RWPE1 (cell line): ENCODE results near the gene INSYN2B.

Experiments
- CTCF ChIA-PET: fragments of 350-600 bp; sonication (Branson Sonifier 250); formaldehyde crosslinking; extraction: SDS; loops from one replicate; lab custom pipeline; 2021; lab: Yijun Ruan, JAX
- POLR2A ChIA-PET: fragments of 400-600 bp; formaldehyde crosslinking; extraction: SDS; loops from one replicate; lab custom pipeline; 2020; ENCODE audit warnings: antibody characterized with exemption; ENCODE audit not compliant: low non-redundant PET; lab: Yijun Ruan, JAX
- DNase-seq: peaks from one replicate; pipeline ENCODE4 v3.0.0; 2012; ENCODE audit warnings: low spot score
- H3K27ac ChIP-seq: fragments of 450-650 bp; 2 replicates; pipeline ENCODE4 v1.5.1; 2017
- TF ChIP-seq, protein P1 (sequence below): fragments of 450-650 bp; conservative IDR thresholded peaks from 2 replicates; pipeline ENCODE4 v1.5.1; 2017; ENCODE audit warnings: low read depth, mild to moderate bottlenecking

INSYN2B gene

DNA sequence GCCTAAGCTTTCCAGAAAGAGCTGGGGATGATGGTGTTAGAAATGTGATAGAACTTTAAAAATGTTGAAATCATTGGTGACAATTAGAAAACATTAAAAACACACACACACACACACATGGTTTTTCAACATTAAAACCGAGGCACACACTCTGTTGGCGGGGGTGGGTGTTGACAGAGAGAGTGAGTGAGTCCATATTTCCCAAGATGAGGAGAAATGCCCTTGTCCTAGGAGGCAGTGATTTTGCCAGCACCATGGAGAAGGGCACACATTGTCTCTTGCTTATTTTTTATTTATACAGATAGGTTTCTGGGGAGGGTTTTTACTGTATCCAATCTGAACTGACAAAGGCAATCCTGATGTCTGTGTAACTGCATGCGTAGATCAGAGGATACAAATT lies 152.5 kb downstream of the INSYN2B start:
- TF ChIP-seq, protein P1, sequence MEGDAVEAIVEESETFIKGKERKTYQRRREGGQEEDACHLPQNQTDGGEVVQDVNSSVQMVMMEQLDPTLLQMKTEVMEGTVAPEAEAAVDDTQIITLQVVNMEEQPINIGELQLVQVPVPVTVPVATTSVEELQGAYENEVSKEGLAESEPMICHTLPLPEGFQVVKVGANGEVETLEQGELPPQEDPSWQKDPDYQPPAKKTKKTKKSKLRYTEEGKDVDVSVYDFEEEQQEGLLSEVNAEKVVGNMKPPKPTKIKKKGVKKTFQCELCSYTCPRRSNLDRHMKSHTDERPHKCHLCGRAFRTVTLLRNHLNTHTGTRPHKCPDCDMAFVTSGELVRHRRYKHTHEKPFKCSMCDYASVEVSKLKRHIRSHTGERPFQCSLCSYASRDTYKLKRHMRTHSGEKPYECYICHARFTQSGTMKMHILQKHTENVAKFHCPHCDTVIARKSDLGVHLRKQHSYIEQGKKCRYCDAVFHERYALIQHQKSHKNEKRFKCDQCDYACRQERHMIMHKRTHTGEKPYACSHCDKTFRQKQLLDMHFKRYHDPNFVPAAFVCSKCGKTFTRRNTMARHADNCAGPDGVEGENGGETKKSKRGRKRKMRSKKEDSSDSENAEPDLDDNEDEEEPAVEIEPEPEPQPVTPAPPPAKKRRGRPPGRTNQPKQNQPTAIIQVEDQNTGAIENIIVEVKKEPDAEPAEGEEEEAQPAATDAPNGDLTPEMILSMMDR = no peak
- DNase-seq = no peak
- ChIA-PET POLR2A (no interaction called here), CTCF (interaction anchor here (0.6 kb wide), 1 partner anchor 153 kb away, joined by 3 read pairs; the partner anchor contains the start of gene INSYN2B)
- no peak overlapping the region for H3K27ac ChIP-seq

DNA sequence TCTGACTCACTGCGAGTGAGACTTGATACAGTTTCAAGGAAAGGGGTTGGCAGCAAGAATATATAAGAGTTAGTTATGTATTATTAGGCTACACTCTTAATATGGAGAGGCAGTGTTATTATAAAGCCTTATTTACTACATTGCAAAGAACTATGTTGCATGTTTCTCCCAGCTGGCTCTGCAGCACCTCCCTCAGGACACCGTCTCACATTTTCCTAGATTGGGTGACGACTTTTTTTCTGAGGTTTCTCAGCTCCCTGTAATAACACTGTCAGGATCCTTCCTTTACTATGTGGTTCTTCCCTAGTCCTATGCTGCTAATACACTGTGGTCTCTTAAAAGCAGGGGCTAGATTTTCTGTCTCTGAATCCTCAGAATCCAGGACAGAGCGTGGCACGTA lies 153.7 kb downstream of the INSYN2B start:
- DNase-seq = no peak
- no peak overlapping the region for H3K27ac ChIP-seq
- POLR2A ChIA-PET = no interaction called here
- CTCF ChIA-PET = interaction anchor here (0.6 to 1.1 kb wide), 4 partner anchors 26 to 346 kb away, joined by 3 to 4 read pairs (median 4); no protein-coding TSS in a partner anchor
- TF ChIP-seq, protein P1 = no peak

DNA sequence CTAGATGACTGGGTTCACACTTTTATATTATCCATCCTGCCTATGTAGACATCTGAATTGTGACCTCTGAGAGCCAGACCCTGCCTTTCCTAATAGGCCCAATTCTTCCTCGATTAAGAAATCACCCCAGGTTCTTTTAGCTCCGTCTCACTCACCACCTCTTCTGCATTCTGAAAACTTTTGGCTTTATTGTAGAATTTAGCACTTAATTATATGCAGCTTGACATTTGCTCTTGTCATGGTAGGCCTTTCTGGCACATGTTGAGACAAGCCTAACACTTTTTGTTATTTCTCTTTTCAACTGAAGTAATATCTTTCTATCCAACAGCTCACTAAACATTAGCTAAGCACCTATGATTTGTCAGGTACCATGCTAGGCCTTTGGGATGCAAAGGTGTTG lies 163.3 kb downstream of the INSYN2B start:
- H3K27ac ChIP-seq = no peak overlapping the region
- ChIA-PET POLR2A (no interaction called here), CTCF (interaction anchor here (0.6 to 0.7 kb wide), 2 partner anchors 86 to 377 kb away, joined by 3 read pairs; no protein-coding TSS in a partner anchor)
- TF ChIP-seq, protein P1 = no peak
- no peak for DNase-seq

DNA sequence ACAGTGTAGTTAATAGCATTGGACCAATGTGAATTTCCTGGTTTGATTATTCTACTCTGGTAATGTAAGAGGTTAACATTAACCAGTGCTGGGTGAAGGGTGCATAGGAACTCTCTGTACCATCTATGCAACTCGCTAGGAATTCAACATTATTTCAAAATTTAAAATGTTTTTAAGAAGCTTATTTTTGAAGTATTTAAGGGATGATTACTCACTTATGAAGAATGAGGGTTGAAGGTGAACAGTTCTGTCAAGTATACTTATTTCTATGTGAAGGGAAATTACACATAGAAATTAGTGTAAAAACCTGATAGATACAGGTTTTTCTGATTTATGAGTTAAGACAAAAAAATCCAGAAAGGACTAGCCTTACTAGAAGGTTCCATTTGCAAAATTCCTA lies 165.8 kb downstream of the INSYN2B start:
- POLR2A ChIA-PET = no interaction called here
- CTCF ChIA-PET = no interaction called here

More for the DNA sequence above, 165.8 kb downstream of the INSYN2B start:
- H3K27ac ChIP-seq = no peak overlapping the region
- no peak for DNase-seq
- TF ChIP-seq, protein P1 = no peak
